ENCODE data around the gene CCDC158. TPM values are rescaled to one million over a fixed set of nuclear protein-coding genes. Genes with fewer than 3 reads are reported as not detected.

CCDC158 gene
- polyA plus RNA-seq, 2 of the 4 experiments (the other 2 are of a cell fraction) = 0.06 TPM; not detected in 1

- no peak for TF ChIP-seq REST (IDR thresholded peaks at IDR 0.05)
Measured at GRCh38 chr4:76448211-76448610, 27.3 kb upstream of the CCDC158 start (continued).

- Histone ChIP-seq H3K4me2 (no peak overlapping the region), H3K4me1 (no peaks in the 10 kb centered on the region), H3K27ac (no peak overlapping the region), H3K9me3 (no peaks in the 10 kb centered on the region), H3K4me3 (no peak overlapping the region)
- TF ChIP-seq CHD4 (IDR thresholded peaks at IDR 0.05; ENCODE audit: borderline replicate concordance) = no peak
- no peak for TF ChIP-seq HDAC2 (IDR thresholded peaks at IDR 0.05)
- no peak for TF ChIP-seq TP53 (CRISPR knock-in tag; IDR thresholded peaks at IDR 0.05)
- no peak for TF ChIP-seq RCOR1 (IDR thresholded peaks at IDR 0.05; ENCODE audit: low read depth, low read length)
- no peak for TF ChIP-seq SREBF2 (IDR thresholded peaks at IDR 0.05)
- no peak for TF ChIP-seq GATA3 (IDR thresholded peaks at IDR 0.05; ENCODE audit: borderline replicate concordance)
- TF ChIP-seq EHF (CRISPR knock-in tag; IDR thresholded peaks at IDR 0.05) = no peak
- TF ChIP-seq EHMT2 (IDR thresholded peaks at IDR 0.05; ENCODE audit: low read depth) = no peak
- no peak for TF ChIP-seq KDM5A (IDR thresholded peaks at IDR 0.05)
- no peak for TF ChIP-seq ZC3H11A (IDR thresholded peaks at IDR 0.05)
- no peak for TF ChIP-seq MAZ (IDR thresholded peaks at IDR 0.05; ENCODE audit: borderline replicate concordance, low read depth, low read length)
- TF ChIP-seq PHF8 (IDR thresholded peaks at IDR 0.05; ENCODE audit: borderline replicate concordance, low read depth) = no peak
- no peak for TF ChIP-seq RNF2 (IDR thresholded peaks at IDR 0.05; ENCODE audit: borderline replicate concordance, low read depth)
- POLR2A ChIA-PET = no interaction called here
- CTCF ChIA-PET = no interaction called here
- 27% methylated on average over 1 of the region's 1 CpG for WGBS (ENCODE audit: missing lambda C conversion rate)
- FAIRE-seq (no peak), DNase-seq (ENCODE audit: low read depth in 1 of 2, low spot score in 1 of 2) (no peak), ATAC-seq (no peak)
Measured at GRCh38 chr4:76447393-76447851, 26.5 kb upstream of the CCDC158 start.

GRCh38 chr4:76445911-76446310 lies 25.0 kb upstream of the CCDC158 start:
- H3K9me3 ChIP-seq = no peaks in the 10 kb centered on the region
- no peak overlapping the region for H3K4me2 ChIP-seq
- ATAC-seq (no peak), FAIRE-seq (no peak), DNase-seq (ENCODE audit: low read depth in 1 of 2, low spot score in 1 of 2) (no peak)
- H3K27ac ChIP-seq = no peak overlapping the region
- WGBS (ENCODE audit: missing lambda C conversion rate) = 79% methylated on average over 2 of the region's 2 CpGs
- ChIA-PET POLR2A (no interaction called here), CTCF (no interaction called here)
- no peak overlapping the region for H3K4me3 ChIP-seq
- no peaks in the 10 kb centered on the region for H3K4me1 ChIP-seq
- no peak for TF ChIP-seq ZC3H11A (IDR thresholded peaks at IDR 0.05)
- no peak for TF ChIP-seq EHMT2 (IDR thresholded peaks at IDR 0.05; ENCODE audit: low read depth)
- TF ChIP-seq SREBF2 (IDR thresholded peaks at IDR 0.05) = no peak
- TF ChIP-seq MAZ (IDR thresholded peaks at IDR 0.05; ENCODE audit: borderline replicate concordance, low read depth, low read length) = no peak
- no peak for TF ChIP-seq ZSCAN20 (CRISPR knock-in tag; IDR thresholded peaks at IDR 0.05)
- TF ChIP-seq NPAS2 (CRISPR knock-in tag; IDR thresholded peaks at IDR 0.05; ENCODE audit: borderline replicate concordance) = no peak
- TF ChIP-seq CBX2 (IDR thresholded peaks at IDR 0.05; ENCODE audit: borderline replicate concordance, low read depth) = no peak
- no peak for TF ChIP-seq MAFK (IDR thresholded peaks at IDR 0.05; ENCODE audit: partially characterized antibody)
- TF ChIP-seq FOXS1 (CRISPR knock-in tag; IDR thresholded peaks at IDR 0.05) = no peak
- no peak for TF ChIP-seq TFCP2L1 (CRISPR knock-in tag; IDR thresholded peaks at IDR 0.05)
- TF ChIP-seq POLR2AphosphoS2 (conservative IDR thresholded peaks at IDR 0.05; ENCODE audit: low read length) = no peak
- TF ChIP-seq CBX8 (IDR thresholded peaks at IDR 0.05) = no peak
- TF ChIP-seq JUN (IDR thresholded peaks at IDR 0.05) = no peak
- TF ChIP-seq HEYL (CRISPR knock-in tag; IDR thresholded peaks at IDR 0.05) = no peak
- no peak for TF ChIP-seq E2F6 (IDR thresholded peaks at IDR 0.05; ENCODE audit: borderline replicate concordance, low read depth)
- no peak for TF ChIP-seq CEBPB (IDR thresholded peaks at IDR 0.05)

Data from A549 (cell line).